GM12892 (cell line): ENCODE results near the gene FBRSL1.

Experiments
- DNase-seq: peaks from one replicate; pipeline ENCODE4 v3.0.0; 2011; ENCODE audit not compliant: insufficient read length
- FAIRE-seq: peaks from 2 replicates; lab custom pipeline; 2011; peaks lifted over from hg19 to GRCh38; lab: Jason Lieb, UNC
- POLR2A ChIP-seq: IDR thresholded peaks from 2 replicates; pipeline ENCODE4 v1.6.1; 2011; ENCODE audit warnings: low read depth, low read length, control low read depth
- POLR2AphosphoS5 ChIP-seq: IDR thresholded peaks from 2 replicates; pipeline ENCODE4 v1.6.1; 2011; ENCODE audit warnings: low read depth, low read length, control low read depth
- TAF1 ChIP-seq: IDR thresholded peaks from 2 replicates; pipeline ENCODE4 v1.6.1; 2011; ENCODE audit warnings: low read depth, mild to moderate bottlenecking, control low read depth, low read length, borderline replicate concordance

Gene FBRSL1

GRCh38 chr12:132490422-132491137, 629 bp downstream of the FBRSL1 start:
- TF ChIP-seq POLR2AphosphoS5 (no peak), TAF1 (no peak), POLR2A (no peak; the same call in 1 of the 2 replicates)
- peak; percentile 14 for FAIRE-seq

GRCh38 chr12:132491138-132491663, 1.2 kb downstream of the FBRSL1 start:
- DNase-seq, result no peak
- TF ChIP-seq POLR2A, result no peak
- no peak for TF ChIP-seq POLR2AphosphoS5
- no peak for TF ChIP-seq TAF1
- FAIRE-seq, result peak; percentile 68

More at GRCh38 chr12:132490422-132491137, 629 bp downstream of the FBRSL1 start:
- no peak for DNase-seq

GRCh38 chr12:132491761-132492378, 1.9 kb downstream of the FBRSL1 start:
- no peak for TF ChIP-seq POLR2A
- TF ChIP-seq POLR2AphosphoS5, result no peak
- no peak for TF ChIP-seq TAF1
- DNase-seq, result no peak
- FAIRE-seq, result no peak

GRCh38 chr12:132492522-132492921, 2.6 kb downstream of the FBRSL1 start:
- no peak for DNase-seq
- peak; percentile 97 for FAIRE-seq
- TF ChIP-seq POLR2A, result no peak
- no peak for TF ChIP-seq TAF1
- no peak for TF ChIP-seq POLR2AphosphoS5

GRCh38 chr12:132492951-132493350, 3.0 kb downstream of the FBRSL1 start:
- no peak for TF ChIP-seq POLR2AphosphoS5
- TF ChIP-seq TAF1, result no peak
- TF ChIP-seq POLR2A, result no peak
- DNase-seq (no peak), FAIRE-seq (no peak)

GRCh38 chr12:132493482-132494178, 3.7 kb downstream of the FBRSL1 start:
- DNase-seq (no peak), FAIRE-seq (no peak)
- TF ChIP-seq POLR2A (no peak), POLR2AphosphoS5 (no peak), TAF1 (no peak)

- FAIRE-seq (no peak), DNase-seq (no peak)
- TF ChIP-seq POLR2A (no peak), TAF1 (no peak), POLR2AphosphoS5 (no peak)
Measured at GRCh38 chr12:132494294-132495164, 4.6 kb downstream of the FBRSL1 start.

GRCh38 chr12:132495165-132495544, 5.2 kb downstream of the FBRSL1 start:
- no peak for DNase-seq
- TF ChIP-seq POLR2A, result no peak
- no peak for TF ChIP-seq TAF1
- no peak for TF ChIP-seq POLR2AphosphoS5
- FAIRE-seq, result no peak

GRCh38 chr12:132495629-132496357, 5.8 kb downstream of the FBRSL1 start:
- DNase-seq (no peak), FAIRE-seq (no peak)
- TF ChIP-seq TAF1, result no peak
- TF ChIP-seq POLR2A, result no peak
- no peak for TF ChIP-seq POLR2AphosphoS5

- DNase-seq (no peak), FAIRE-seq (no peak)
- TF ChIP-seq POLR2A (no peak), TAF1 (no peak), POLR2AphosphoS5 (no peak)
Measured at GRCh38 chr12:132496358-132496669, 6.4 kb downstream of the FBRSL1 start.

GRCh38 chr12:132496710-132497109, 6.8 kb downstream of the FBRSL1 start:
- no peak for TF ChIP-seq TAF1
- TF ChIP-seq POLR2A, result no peak
- TF ChIP-seq POLR2AphosphoS5, result no peak
- DNase-seq (no peak), FAIRE-seq (no peak)
